Common myeloid progenitor, CD34-positive (primary cell): ENCODE results near the gene ITIH3.

Experiments used
- CTCF ChIA-PET: fragments of 350-600 bp; sonication (Branson Sonifier 250); formaldehyde crosslinking; loops from one replicate; lab custom pipeline; 2021; ENCODE audit warnings: antibody characterized with exemption; lab: Charles Lee
- POLR2A ChIA-PET: fragments of 350-600 bp; sonication (Branson Sonifier 250); formaldehyde crosslinking; loops from one replicate; lab custom pipeline; 2021; ENCODE audit warnings: antibody characterized with exemption; lab: Charles Lee
- DNase-seq, 3 donors: peaks; one replicate each; pipeline versions ENCODE4 v3.0.0 to v3.0.0-alpha.2; 2013
- H3K27ac ChIP-seq, 2 experiments: 1 replicate in 1 of 2; 2 replicates in 1 of 2; pipeline ENCODE4 v1.7.0; 2013; ENCODE audit warnings: inconsistent platforms in 2 of 2, low read length in 2 of 2, mild to moderate bottlenecking in 2 of 2, low read depth in 1 of 2, moderate library complexity in 1 of 2; ENCODE audit not compliant: severe bottlenecking in 2 of 2, insufficient read depth in 1 of 2, poor library complexity in 1 of 2
- H3K27me3 ChIP-seq, 5 experiments: replicated peaks in 2 of 5; 1 replicate in 3 of 5; 2 replicates in 2 of 5; pipeline versions ENCODE4 v1.6.1 to v1.7.0; 2013; ENCODE audit warnings: low read length in 4 of 5, mild to moderate bottlenecking in 2 of 5, moderate library complexity in 2 of 5, inconsistent platforms in 1 of 5; ENCODE audit not compliant: insufficient read depth in 5 of 5, control insufficient read depth in 4 of 5
- H3K36me3 ChIP-seq, 4 experiments: 1 replicate in 2 of 4; 2 replicates in 2 of 4; pipeline versions ENCODE4 v1.6.1 to v1.7.0; 2013; ENCODE audit warnings: low read length in 3 of 4, control low read depth in 1 of 4, mild to moderate bottlenecking in 1 of 4; ENCODE audit not compliant: control insufficient read depth in 4 of 4, insufficient read depth in 4 of 4
- H3K4me1 ChIP-seq, 4 experiments: 1 replicate in 3 of 4; 2 replicates in 1 of 4; pipeline versions ENCODE4 v1.6.1 to v1.7.1; 2013; ENCODE audit warnings: low read length in 3 of 4, mild to moderate bottlenecking in 3 of 4, control low read depth in 1 of 4, inconsistent platforms in 1 of 4, moderate library complexity in 1 of 4; ENCODE audit not compliant: control insufficient read depth in 4 of 4, insufficient read depth in 4 of 4; ENCODE audit errors: control extremely low read depth in 1 of 4
- H3K4me3 ChIP-seq, 7 experiments: 1 replicate in 4 of 7; 2 replicates in 3 of 7; pipeline versions ENCODE4 v1.5.1 to v1.7.0; 2013; ENCODE audit warnings: mild to moderate bottlenecking in 7 of 7, low read length in 6 of 7, moderate library complexity in 6 of 7, inconsistent platforms in 2 of 7, low read depth in 2 of 7, control low read depth in 1 of 7; ENCODE audit not compliant: insufficient read depth in 4 of 7, control insufficient read depth in 1 of 7; ENCODE audit errors: extremely low read depth in 1 of 7
- H3K9me3 ChIP-seq, 5 experiments: 1 replicate in 4 of 5; 2 replicates in 1 of 5; pipeline versions ENCODE4 v1.6.1 to v1.7.1; 2013; ENCODE audit warnings: low read length in 4 of 5, mild to moderate bottlenecking in 2 of 5, inconsistent platforms in 1 of 5, low read depth in 1 of 5, moderate library complexity in 1 of 5; ENCODE audit not compliant: control insufficient read depth in 4 of 5, insufficient read depth in 2 of 5; ENCODE audit errors: control extremely low read depth in 1 of 5
- WGBS: methylation state at CpG from one replicate; pipeline ENCODE4 v1.1.5; 2013; ENCODE audit not compliant: insufficient coverage; 5-methylcytosine and 5-hydroxymethylcytosine counted together

Gene ITIH3

GRCh38 chr3:52787246-52787645 lies 7.3 kb upstream of the ITIH3 start:
- Histone ChIP-seq H3K27ac (no peak overlapping the region), H3K36me3 (no peaks in the 10 kb centered on the region), H3K4me3 (no peak overlapping the region), H3K4me1 (no peaks in the 10 kb centered on the region), H3K9me3 (no peaks in the 10 kb centered on the region), H3K27me3 (peaks cover 0 to 2% (median 0%) of the 10 kb centered on the region in 5 experiments)
- POLR2A ChIA-PET, result interaction anchor here (0.6 kb wide), 1 partner anchor 1024 kb away, joined by 3 read pairs; no protein-coding TSS in a partner anchor
- CTCF ChIA-PET, result interaction anchor here (0.9 kb wide), 3 partner anchors 10 to 34 kb away, joined by 3 to 5 read pairs (median 3); no protein-coding TSS in a partner anchor
- WGBS, result 94% methylated on average over 4 of the region's 11 CpGs
- no peak for DNase-seq

DNA sequence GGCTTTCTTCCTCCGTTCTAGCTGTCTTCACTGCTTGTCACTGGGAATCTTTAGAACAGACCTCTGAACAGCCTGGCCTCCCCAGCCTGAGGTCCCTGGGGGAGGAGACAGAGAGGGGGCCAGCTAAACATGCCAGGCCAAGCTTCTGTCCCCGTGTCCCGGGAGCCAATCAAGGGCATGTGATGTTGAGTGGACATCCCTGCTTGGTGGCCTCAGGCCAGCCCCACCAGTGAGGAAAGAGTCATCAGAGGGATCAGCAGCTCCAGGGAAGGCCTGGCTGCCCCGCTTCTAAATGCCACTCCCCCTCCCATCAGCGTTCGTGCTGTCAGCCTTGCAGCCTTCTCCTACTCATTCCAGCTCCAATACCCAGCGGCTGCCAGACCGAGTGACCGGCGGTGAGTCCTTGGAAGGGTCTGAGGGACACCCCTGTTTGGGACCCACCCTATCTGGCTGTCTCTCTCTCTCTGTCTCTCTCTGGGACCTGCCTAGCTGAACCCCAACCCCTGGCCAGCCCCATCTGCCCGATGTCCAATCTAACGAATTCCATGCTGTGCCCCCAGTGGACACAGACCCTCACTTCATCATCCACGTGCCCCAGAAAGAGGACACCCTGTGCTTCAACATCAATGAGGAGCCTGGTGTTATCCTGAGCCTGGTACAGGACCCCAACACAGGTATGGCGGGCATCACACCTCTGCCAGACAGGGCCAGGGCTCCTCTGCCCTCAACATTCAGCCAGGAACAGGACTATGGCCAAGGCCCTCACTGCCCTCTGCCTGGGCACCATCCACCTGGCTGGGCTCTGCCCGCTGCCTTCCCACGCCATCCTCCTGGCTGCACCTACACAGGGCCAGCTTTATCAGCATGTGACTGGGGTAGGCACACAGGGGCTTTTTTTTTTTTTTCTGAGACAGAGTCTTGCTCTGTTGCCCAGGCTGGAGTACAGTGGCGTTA lies 6.6 kb upstream of the ITIH3 start:
- Histone ChIP-seq H3K36me3 (no peaks in the 10 kb centered on the region), H3K4me1 (no peaks in the 10 kb centered on the region), H3K9me3 (no peaks in the 10 kb centered on the region), H3K4me3 (no peak overlapping the region), H3K27me3 (no peaks in the 10 kb centered on the region), H3K27ac (no peak overlapping the region)
- CTCF ChIA-PET, result interaction anchor here (0.9 kb wide), 3 partner anchors 9 to 33 kb away, joined by 3 to 5 read pairs (median 3); no protein-coding TSS in a partner anchor
- WGBS, result 96% methylated on average over 14 of the region's 17 CpGs
- POLR2A ChIA-PET, result interaction anchor here (0.6 kb wide), 1 partner anchor 1023 kb away, joined by 3 read pairs; no protein-coding TSS in a partner anchor
- no peak for DNase-seq

GRCh38 chr3:52788890-52789745 lies 5.5 kb upstream of the ITIH3 start:
- ChIA-PET CTCF (interaction anchor here (1.2 kb wide), 1 partner anchor 27 kb away, joined by 3 read pairs; no protein-coding TSS in a partner anchor), POLR2A (no interaction called here)
- Histone ChIP-seq H3K27ac (no peak overlapping the region), H3K9me3 (no peaks in the 10 kb centered on the region), H3K36me3 (no peaks in the 10 kb centered on the region), H3K27me3 (no peaks in the 10 kb centered on the region), H3K4me1 (no peaks in the 10 kb centered on the region), H3K4me3 (no peak overlapping the region)
- WGBS, result 93% methylated on average over 15 of the region's 16 CpGs
- no peak for DNase-seq

GRCh38 chr3:52789746-52790040 lies 4.9 kb upstream of the ITIH3 start:
- DNase-seq, result no peak
- H3K4me3 ChIP-seq, result no peak overlapping the region
- ChIA-PET POLR2A (no interaction called here), CTCF (interaction anchor here (1.2 kb wide), 1 partner anchor 26 kb away, joined by 3 read pairs; no protein-coding TSS in a partner anchor)
- H3K27me3 ChIP-seq, result no peaks in the 10 kb centered on the region
- WGBS, result 97% methylated on average over 4 of the region's 6 CpGs
- H3K4me1 ChIP-seq, result no peaks in the 10 kb centered on the region
- no peak overlapping the region for H3K27ac ChIP-seq
- H3K36me3 ChIP-seq, result no peaks in the 10 kb centered on the region
- H3K9me3 ChIP-seq, result no peaks in the 10 kb centered on the region

- H3K9me3 ChIP-seq, result no peaks in the 10 kb centered on the region
- ChIA-PET POLR2A (no interaction called here), CTCF (interaction anchor here (0.8 to 1.4 kb wide), 3 partner anchors 9 to 30 kb away, joined by 3 to 6 read pairs (median 3); no protein-coding TSS in a partner anchor)
- DNase-seq, result no peak
- H3K27ac ChIP-seq, result no peak overlapping the region
- no peak overlapping the region for H3K4me3 ChIP-seq
- no peaks in the 10 kb centered on the region for H3K4me1 ChIP-seq
- 96% methylated on average over 6 of the region's 7 CpGs for WGBS
- H3K36me3 ChIP-seq, result no peaks in the 10 kb centered on the region
- no peaks in the 10 kb centered on the region for H3K27me3 ChIP-seq
These were observed 4.3 kb upstream of the ITIH3 start for GRCh38 chr3:52790337-52790736.

GRCh38 chr3:52790741-52791140 lies 3.9 kb upstream of the ITIH3 start:
- Histone ChIP-seq H3K27ac (no peak overlapping the region), H3K4me3 (no peak overlapping the region), H3K27me3 (no peaks in the 10 kb centered on the region), H3K4me1 (no peaks in the 10 kb centered on the region), H3K36me3 (no peaks in the 10 kb centered on the region), H3K9me3 (no peaks in the 10 kb centered on the region)
- POLR2A ChIA-PET, result no interaction called here
- 97% methylated on average over 8 of the region's 13 CpGs for WGBS
- CTCF ChIA-PET, result interaction anchor here (0.5 to 1.4 kb wide), 4 partner anchors 9 to 50 kb away, joined by 3 to 6 read pairs (median 3); no protein-coding TSS in a partner anchor
- DNase-seq, result no peak
